Measurements from ENCODE around the gene BTNL2. TPM values are rescaled to one million over a fixed set of nuclear protein-coding genes. Genes with fewer than 3 reads are reported as not detected.

BTNL2 gene
- total and polyA plus RNA-seq, 2 of the 13 experiments (the other 11 are each of a cell fraction or from before 2014, with no cell fraction given): not detected

- intact Hi-C loops (cut with micrococcal nuclease; ENCODE audit: unreplicated experiment): no loop called here
- in situ Hi-C loops (cut with HindIII; ENCODE audit: extremely low pct_ligation_motif_present, low pct_unique_long_range_greater_than_20kb): loop anchor here (5.0 kb wide), 1 partner anchor 386 kb away; no protein-coding TSS in a partner anchor
- no peak for FAIRE-seq
Measured at GRCh38 chr6:32411566-32412327, 4.8 kb upstream of the BTNL2 start.

More at GRCh38 chr6:32411566-32412327, 4.8 kb upstream of the BTNL2 start:
- no peaks in the 10 kb centered on the region for H3K79me2 ChIP-seq (ENCODE audit: insufficient read depth, low read length)
- WGBS (ENCODE audit: low lambda C conversion rate): 6% methylated on average over 9 of the region's 9 CpGs
- H2AFZ ChIP-seq (ENCODE audit: low read length): no peak overlapping the region
- TF ChIP-seq ATF4 (CRISPR knock-in tag; IDR thresholded peaks at IDR 0.05) (no peak), ZNF850 (CRISPR knock-in tag; conservative IDR thresholded peaks at IDR 0.05) (no peak), ZMAT3 (CRISPR knock-in tag; conservative IDR thresholded peaks at IDR 0.05) (no peak), ZNF510 (CRISPR knock-in tag; IDR thresholded peaks at IDR 0.05; ENCODE audit: low read depth) (no peak)
- TF ChIP-seq, protein P1, sequence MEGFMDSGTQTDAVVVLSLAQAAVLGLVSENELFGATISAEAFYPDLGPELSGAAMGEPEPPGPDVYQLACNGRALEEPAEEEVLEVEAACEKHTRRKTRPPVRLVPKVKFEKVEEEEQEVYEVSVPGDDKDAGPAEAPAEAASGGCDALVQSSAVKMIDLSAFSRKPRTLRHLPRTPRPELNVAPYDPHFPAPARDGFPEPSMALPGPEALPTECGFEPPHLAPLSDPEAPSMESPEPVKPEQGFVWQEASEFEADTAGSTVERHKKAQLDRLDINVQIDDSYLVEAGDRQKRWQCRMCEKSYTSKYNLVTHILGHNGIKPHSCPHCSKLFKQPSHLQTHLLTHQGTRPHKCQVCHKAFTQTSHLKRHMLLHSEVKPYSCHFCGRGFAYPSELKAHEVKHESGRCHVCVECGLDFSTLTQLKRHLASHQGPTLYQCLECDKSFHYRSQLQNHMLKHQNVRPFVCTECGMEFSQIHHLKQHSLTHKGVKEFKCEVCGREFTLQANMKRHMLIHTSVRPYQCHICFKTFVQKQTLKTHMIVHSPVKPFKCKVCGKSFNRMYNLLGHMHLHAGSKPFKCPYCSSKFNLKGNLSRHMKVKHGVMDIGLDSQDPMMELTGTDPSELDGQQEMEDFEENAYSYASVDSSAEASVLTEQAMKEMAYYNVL (CRISPR knock-in tag; IDR thresholded peaks at IDR 0.05; ENCODE audit: borderline replicate concordance): no peak
- H3K9me3 ChIP-seq (ENCODE audit: low read length): no peaks in the 10 kb centered on the region
- H3K27ac ChIP-seq (ENCODE audit: extremely low read length, insufficient read depth, low read length): no peak overlapping the region
- H3K27me3 ChIP-seq (ENCODE audit: control insufficient read depth in 1 of 2, insufficient read depth in 2 of 2, low read length in 2 of 2): peaks cover 5 to 42% of the 10 kb centered on the region in 2 experiments; a peak in 4 of 5 replicates
- BruUV-seq (replicated peaks): no TSS peak
- no peak for ATAC-seq
- ChIA-PET CTCF (ENCODE audit: low intra/inter-chr PET ratio, low total read pairs) (no interaction called here), POLR2A (no interaction called here)
- DNase-seq (ENCODE audit: low spot score): no peak
- H3K9ac ChIP-seq (ENCODE audit: insufficient read depth, low read depth, low read length): no peak overlapping the region
- no peak overlapping the region for H3K4me3 ChIP-seq (replicated peaks in 1 of 3; ENCODE audit: insufficient read depth in 1 of 3, low read depth in 2 of 3, low read length in 3 of 3)
- no peak overlapping the region for H3K4me2 ChIP-seq (ENCODE audit: low read depth, low read length)
- H4K20me1 ChIP-seq (ENCODE audit: insufficient read depth, low read length): no peaks in the 10 kb centered on the region
- no peaks in the 10 kb centered on the region for H3K4me1 ChIP-seq (ENCODE audit: insufficient read depth, low read length)
- no peaks in the 10 kb centered on the region for H3K36me3 ChIP-seq (replicated peaks in 1 of 2; ENCODE audit: control insufficient read depth in 1 of 2, insufficient read depth in 2 of 2, low read length in 2 of 2)
